Tibial nerve (tissue), 4 donors: ENCODE measurements around the gene DIP2C. TPM values are rescaled to one million over a fixed set of nuclear protein-coding genes. Genes with fewer than 3 reads are reported as not detected.
"Not testable (repeated sequence)": the region's sequence is repeated elsewhere in the genome, so short reads cannot be mapped to it uniquely, and the experiment has no call there.

Source experiments
- DNase-seq, 2 donors: peaks; one replicate each; pipeline ENCODE4 v3.0.0-alpha.2; 2019; ENCODE audit warnings: low spot score in 2 of 2
- H3K27ac ChIP-seq, 4 donors: fragments of 200-600 bp; sonication (generic) in 3 of 4; one replicate each; pipeline ENCODE4 v1.5.1; 2017 to 2019; ENCODE audit warnings: mild to moderate bottlenecking in 1 of 4
- H3K27me3 ChIP-seq, 2 donors: fragments of 200-600 bp; sonication (generic) in 1 of 2; one replicate each; pipeline versions ENCODE4 v1.5.1 to v1.6.0; 2017 to 2019
- H3K36me3 ChIP-seq, 3 donors: fragments of 200-600 bp; sonication (generic); one replicate each; pipeline ENCODE4 v1.5.1; 2018 to 2019
- H3K4me1 ChIP-seq, 4 donors: fragments of 200-600 bp; sonication (generic) in 3 of 4; one replicate each; pipeline ENCODE4 v1.5.1; 2017 to 2019
- H3K4me3 ChIP-seq, 4 donors: fragments of 200-600 bp; sonication (generic) in 3 of 4; one replicate each; pipeline ENCODE4 v1.5.1; 2017 to 2019; ENCODE audit warnings: mild to moderate bottlenecking in 1 of 4, moderate library complexity in 1 of 4
- H3K9me3 ChIP-seq, 4 donors: fragments of 200-600 bp; sonication (generic) in 3 of 4; one replicate each; pipeline ENCODE4 v1.5.1; 2017 to 2019
- EP300 ChIP-seq, 2 donors: sonication (generic); formaldehyde crosslinking; IDR thresholded peaks; one replicate each; pipeline ENCODE4 v1.6.1; 2017; ENCODE audit warnings: antibody characterized with exemption in 2 of 2, mild to moderate bottlenecking in 1 of 2
- POLR2A ChIP-seq, 2 donors: fragments of 450-650 bp; IDR thresholded peaks; one replicate each; pipeline ENCODE4 v1.6.1; 2017; ENCODE audit warnings: antibody characterized with exemption in 2 of 2, mild to moderate bottlenecking in 2 of 2, moderate library complexity in 2 of 2
- WGBS, 2 donors: methylation state at CpG; one replicate each; pipeline ENCODE4 v1.1.5; 2018; 5-methylcytosine and 5-hydroxymethylcytosine counted together
- total RNA-seq, 4 donors: library from RNA; depleted of rRNA; stranded (reverse); fragments of >200 nt; gene quantifications; one replicate each; pipeline ENCODE4 v1.1.0, GENCODE V29; 2016
- TF ChIP-seq, protein P1 (sequence below), 5 experiments: fragments of 200-600 bp in 3 of 5; fragments of 450-650 bp in 2 of 5; sonication (generic) in 3 of 5; IDR thresholded peaks; one replicate each; pipeline ENCODE4 v1.5.1; 2016 to 2019; ENCODE audit warnings: antibody characterized with exemption in 5 of 5, mild to moderate bottlenecking in 3 of 5, moderate library complexity in 2 of 5

DIP2C gene
- total RNA-seq, 4 donors from 2014 or later, result 31.4 to 46.5 (median 36.0) TPM

DNA sequence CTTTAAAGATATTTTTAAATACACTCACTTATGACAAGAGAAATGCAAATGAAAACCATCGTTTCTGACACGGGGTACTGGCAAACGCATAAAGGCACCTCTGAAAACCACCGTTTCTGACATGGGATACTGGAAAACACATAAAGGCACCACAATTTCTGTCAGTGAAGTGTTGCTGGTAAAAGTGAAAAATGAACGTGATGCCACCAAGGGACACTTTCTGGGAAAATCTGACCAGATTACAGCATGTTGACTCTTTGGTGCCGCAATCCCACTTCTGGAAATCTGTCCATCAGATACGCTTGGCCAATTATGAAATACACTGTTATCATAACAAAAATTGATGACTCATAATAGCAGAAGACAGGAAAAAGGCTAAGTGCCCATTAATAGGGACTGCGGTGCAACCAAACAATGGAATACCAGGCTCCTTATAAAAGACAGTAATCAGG lies 422.5 kb downstream of the DIP2C start:
- TF ChIP-seq EP300 (IDR thresholded peaks at IDR 0.05) (no peak), POLR2A (IDR thresholded peaks at IDR 0.05) (no peak)
- TF ChIP-seq, protein P1, sequence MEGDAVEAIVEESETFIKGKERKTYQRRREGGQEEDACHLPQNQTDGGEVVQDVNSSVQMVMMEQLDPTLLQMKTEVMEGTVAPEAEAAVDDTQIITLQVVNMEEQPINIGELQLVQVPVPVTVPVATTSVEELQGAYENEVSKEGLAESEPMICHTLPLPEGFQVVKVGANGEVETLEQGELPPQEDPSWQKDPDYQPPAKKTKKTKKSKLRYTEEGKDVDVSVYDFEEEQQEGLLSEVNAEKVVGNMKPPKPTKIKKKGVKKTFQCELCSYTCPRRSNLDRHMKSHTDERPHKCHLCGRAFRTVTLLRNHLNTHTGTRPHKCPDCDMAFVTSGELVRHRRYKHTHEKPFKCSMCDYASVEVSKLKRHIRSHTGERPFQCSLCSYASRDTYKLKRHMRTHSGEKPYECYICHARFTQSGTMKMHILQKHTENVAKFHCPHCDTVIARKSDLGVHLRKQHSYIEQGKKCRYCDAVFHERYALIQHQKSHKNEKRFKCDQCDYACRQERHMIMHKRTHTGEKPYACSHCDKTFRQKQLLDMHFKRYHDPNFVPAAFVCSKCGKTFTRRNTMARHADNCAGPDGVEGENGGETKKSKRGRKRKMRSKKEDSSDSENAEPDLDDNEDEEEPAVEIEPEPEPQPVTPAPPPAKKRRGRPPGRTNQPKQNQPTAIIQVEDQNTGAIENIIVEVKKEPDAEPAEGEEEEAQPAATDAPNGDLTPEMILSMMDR (IDR thresholded peaks at IDR 0.05), result no peak
- H3K36me3 ChIP-seq, result peaks cover 0 to 4% (median 0%) of the 10 kb centered on the region in 3 donors
- H3K9me3 ChIP-seq, result no peaks in the 10 kb centered on the region
- H3K27ac ChIP-seq, result no peak overlapping the region
- H3K27me3 ChIP-seq, result no peaks in the 10 kb centered on the region
- H3K4me1 ChIP-seq, result no peaks in the 10 kb centered on the region
- DNase-seq, result no peak
- 66 to 70% methylated on average over 8 of the region's 8 CpGs for WGBS, 2 donors
- H3K4me3 ChIP-seq, result no peak overlapping the region

DNA sequence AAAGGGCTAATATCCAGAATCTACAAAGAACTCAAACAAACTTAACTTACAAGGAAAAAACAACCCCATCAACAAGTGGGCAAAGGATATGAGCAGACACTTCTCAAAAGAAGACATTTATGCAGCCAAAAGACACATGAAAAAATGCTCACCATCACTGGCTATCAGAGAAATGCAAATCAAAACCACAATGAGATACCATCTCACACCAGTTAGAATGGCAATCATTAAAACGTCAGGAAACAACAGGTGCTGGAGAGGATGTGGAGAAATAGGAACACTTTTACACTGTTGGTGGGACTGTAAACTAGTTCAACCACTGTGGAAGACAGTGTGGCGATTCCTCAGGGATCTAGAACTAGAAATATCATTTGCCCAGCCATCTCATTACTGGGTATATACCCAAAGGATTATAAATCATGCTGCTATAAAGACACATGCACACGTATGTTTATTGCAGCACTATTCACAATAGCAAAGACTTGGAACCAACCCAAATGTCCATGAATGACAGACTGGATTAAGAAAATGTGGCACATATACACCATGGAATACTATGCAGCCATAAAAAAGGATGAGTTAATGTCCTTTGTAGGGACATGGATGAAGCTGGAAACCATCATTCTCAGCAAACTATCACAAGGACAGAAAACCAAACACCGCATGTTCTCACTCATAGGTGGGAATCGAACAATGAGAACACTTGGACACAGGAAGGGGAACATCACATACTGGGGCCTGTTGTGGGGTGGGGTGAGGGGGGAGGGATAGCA lies 423.5 kb downstream of the DIP2C start:
- H3K27ac ChIP-seq, H3K36me3 ChIP-seq, H3K4me3 ChIP-seq, H3K4me1 ChIP-seq, DNase-seq, H3K27me3 ChIP-seq, H3K9me3 ChIP-seq: not testable (repeated sequence)
- WGBS, 2 donors, result 92 to 94% methylated on average over 3 to 5 of the region's 5 CpGs

DNA sequence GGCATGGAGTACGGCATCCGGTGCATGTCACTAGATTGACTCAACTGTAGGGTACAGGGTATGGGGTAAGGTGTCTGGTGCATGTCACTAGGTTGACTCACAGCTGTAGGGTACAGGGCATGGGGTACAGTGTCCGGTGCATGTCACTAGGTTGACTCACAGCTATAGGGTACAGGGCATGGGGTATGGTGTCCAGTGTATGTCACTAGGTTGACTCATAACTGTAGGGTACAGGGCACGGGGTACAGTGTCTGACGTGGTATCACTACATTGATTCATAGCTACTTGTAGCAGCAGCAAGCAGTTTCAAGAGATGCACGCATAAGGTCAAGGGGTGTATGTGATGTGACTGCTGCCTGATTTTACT lies 424.4 kb downstream of the DIP2C start:
- H3K27ac ChIP-seq, H3K9me3 ChIP-seq, H3K4me3 ChIP-seq, H3K36me3 ChIP-seq, H3K27me3 ChIP-seq, H3K4me1 ChIP-seq, DNase-seq: not testable (repeated sequence)
- WGBS, 2 donors, result 87 to 90% methylated on average over 6 of the region's 6 CpGs

DNA sequence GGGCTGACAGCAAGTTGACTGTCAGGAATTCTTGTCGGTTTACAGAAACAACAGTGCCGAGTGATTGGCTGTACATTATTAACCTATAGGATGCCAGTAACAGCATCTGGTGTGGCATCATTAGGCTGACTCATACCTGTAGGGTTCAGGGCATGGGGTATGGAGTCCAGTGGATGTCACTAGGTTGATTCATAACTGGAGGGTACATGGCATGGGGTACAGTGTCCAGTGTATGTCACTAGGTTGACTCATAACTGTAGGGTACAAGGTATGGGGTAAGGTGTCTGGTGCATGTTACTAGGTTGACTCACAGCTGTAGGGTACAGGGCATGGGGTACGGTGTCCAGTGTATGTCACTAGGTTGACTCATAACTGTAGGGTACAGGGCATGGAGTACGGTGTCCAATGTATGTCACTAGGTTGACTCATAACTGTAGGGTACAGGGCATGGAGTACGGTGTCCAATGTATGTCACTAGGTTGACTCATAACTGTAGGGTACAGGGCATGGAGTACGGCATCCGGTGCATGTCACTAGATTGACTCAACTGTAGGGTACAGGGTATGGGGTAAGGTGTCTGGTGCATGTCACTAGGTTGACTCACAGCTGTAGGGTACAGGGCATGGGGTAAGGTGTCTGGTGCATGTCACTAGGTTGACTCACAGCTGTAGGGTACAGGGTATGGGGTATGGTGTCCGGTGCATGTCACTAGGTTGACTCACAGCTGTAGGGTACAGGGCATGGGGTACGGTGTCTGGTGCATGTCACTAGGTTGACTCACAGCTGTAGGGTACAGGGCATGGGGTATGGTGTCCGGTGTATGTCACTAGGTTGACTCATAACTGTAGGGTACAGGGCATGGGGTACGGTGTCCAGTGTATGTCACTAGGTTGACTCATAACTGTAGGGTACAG lies 425.1 kb downstream of the DIP2C start:
- H3K36me3 ChIP-seq, H3K9me3 ChIP-seq, H3K27ac ChIP-seq, H3K27me3 ChIP-seq, H3K4me1 ChIP-seq, H3K4me3 ChIP-seq, DNase-seq: not testable (repeated sequence)
- WGBS, 2 donors, result 78 to 83% methylated on average over 9 to 10 of the region's 11 CpGs

DNA sequence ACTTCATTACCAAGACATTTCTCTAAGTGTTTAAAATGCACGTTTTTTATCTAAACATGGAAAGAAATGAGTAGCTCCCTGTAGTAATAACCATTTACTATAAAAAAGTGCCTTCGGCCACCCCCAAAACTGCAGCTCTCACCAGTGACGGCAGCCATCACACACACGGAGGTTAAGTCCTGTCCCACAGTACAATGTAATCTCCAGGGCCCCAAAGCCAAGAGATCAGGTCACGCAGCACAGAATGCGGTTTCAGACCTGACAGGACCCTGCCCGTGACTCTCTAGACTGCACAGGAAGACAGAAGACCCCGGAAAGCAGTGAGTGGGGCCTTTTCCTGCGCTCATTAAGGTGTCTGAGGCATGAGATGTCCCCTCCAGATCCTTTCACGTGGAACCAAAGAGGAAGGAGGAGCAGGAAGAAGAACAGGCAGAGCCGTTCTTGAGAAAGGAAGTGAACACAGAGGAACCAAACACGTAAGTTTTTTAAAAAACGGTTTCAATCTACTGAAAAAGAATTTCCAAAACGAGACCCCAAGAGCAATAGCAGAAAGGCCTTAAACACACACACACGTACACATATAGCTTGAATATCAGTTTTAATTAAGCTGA lies 428.5 kb downstream of the DIP2C start:
- Histone ChIP-seq H3K27ac (no peak overlapping the region), H3K36me3 (peaks cover 0 to 8% (median 0%) of the 10 kb centered on the region in 3 donors), H3K27me3 (no peaks in the 10 kb centered on the region), H3K4me3 (no peak overlapping the region), H3K9me3 (no peaks in the 10 kb centered on the region), H3K4me1 (no peaks in the 10 kb centered on the region)
- TF ChIP-seq POLR2A (IDR thresholded peaks at IDR 0.05) (no peak), EP300 (IDR thresholded peaks at IDR 0.05) (no peak)
- TF ChIP-seq, protein P1 (IDR thresholded peaks at IDR 0.05), result no peak
- no peak for DNase-seq
- WGBS, 2 donors, result 83 to 86% methylated on average over 15 of the region's 15 CpGs

DNA sequence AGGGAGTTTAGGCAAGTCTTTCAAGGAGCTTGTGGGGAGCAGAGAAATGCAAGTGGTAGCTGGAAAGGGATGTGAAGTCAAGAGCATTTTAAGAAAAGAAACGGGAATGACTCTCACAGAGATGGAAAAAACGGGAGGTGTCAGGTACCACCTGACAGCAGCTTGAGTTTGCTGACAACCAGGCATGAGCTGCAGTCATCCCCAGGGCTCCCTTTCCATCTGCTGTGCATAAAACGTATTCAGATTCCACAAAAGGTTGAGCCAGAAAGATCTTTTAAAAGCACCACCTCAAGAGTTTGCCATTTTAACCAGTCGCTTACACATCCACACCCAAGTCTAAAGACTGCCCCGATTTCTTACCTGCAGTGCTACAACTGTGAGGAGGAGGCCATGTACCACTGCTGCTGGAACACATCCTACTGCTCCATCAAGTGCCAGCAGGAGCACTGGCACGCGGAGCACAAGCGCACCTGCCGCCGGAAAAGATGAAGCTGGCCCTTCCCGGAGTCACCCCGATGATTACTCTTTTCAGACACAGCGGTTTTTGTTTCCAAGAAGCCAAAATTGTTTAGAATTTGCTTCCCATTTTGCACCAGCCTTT lies 437.4 kb downstream of the DIP2C start:
- Histone ChIP-seq H3K27ac (no peak overlapping the region), H3K36me3 (peaks cover 0 to 74% (median 15%) of the 10 kb centered on the region in 3 donors), H3K27me3 (no peaks in the 10 kb centered on the region), H3K4me3 (no peak overlapping the region), H3K4me1 (no peaks in the 10 kb centered on the region), H3K9me3 (no peaks in the 10 kb centered on the region)
- 91 to 94% methylated on average over 13 of the region's 13 CpGs for WGBS, 2 donors
- TF ChIP-seq EP300 (IDR thresholded peaks at IDR 0.05), result no peak
- DNase-seq, result no peak
